Activated B cell treated with CpG ODN at 0.5 μM for 24 hours (primary cell): Measurements from ENCODE around the gene EHMT2. TPM values are rescaled to one million over a fixed set of nuclear protein-coding genes. Genes with fewer than 3 reads are reported as not detected.
A peak's percentile ranks its signal among the peaks of the same experiment; 100 is the strongest.

ENCODE experiments used
- ATAC-seq: fragments of 200-7000 bp; cut with Tn5 transposase; one replicate; pipeline ENCODE4 v1.10.0; 2021; ENCODE audit warnings: low read depth, mild to moderate bottlenecking, moderate library complexity
- CTCF ChIA-PET: fragments of 350-600 bp; sonication (Branson Sonifier 250); formaldehyde crosslinking; loops from one replicate; lab custom pipeline; 2021; ENCODE audit warnings: antibody characterized with exemption; lab: Charles Lee
- POLR2A ChIA-PET: fragments of 350-600 bp; sonication (Branson Sonifier 250); formaldehyde crosslinking; loops from one replicate; lab custom pipeline; 2021; ENCODE audit warnings: antibody characterized with exemption; lab: Charles Lee
- DNase-seq: peaks from one replicate; pipeline ENCODE4 v3.0.0; 2022
- H3K27ac Mint-ChIP-seq: one replicate; pipeline ENCODE4 v1.8.0; 2020; ENCODE audit warnings: mixed read lengths
- H3K27me3 Mint-ChIP-seq: one replicate; pipeline ENCODE4 v1.8.0; 2021; ENCODE audit warnings: mixed read lengths
- H3K36me3 Mint-ChIP-seq: one replicate; pipeline ENCODE4 v1.8.0; 2021; ENCODE audit warnings: low read depth, mixed read lengths
- H3K4me1 Mint-ChIP-seq: one replicate; pipeline ENCODE4 v1.8.0; 2021; ENCODE audit warnings: mixed read lengths
- H3K4me3 Mint-ChIP-seq: one replicate; pipeline ENCODE4 v1.8.0; 2020; ENCODE audit warnings: mild to moderate bottlenecking, mixed read lengths
- H3K9me3 Mint-ChIP-seq: one replicate; pipeline ENCODE4 v1.8.0; 2020; ENCODE audit warnings: mixed read lengths
- intact Hi-C: fragments of 100-400 bp; cut with micrococcal nuclease; formaldehyde crosslinking; loops from one replicate; pipeline ENCODE4 v1.15.1; 2024
- total RNA-seq: library from RNA; stranded (reverse); gene quantifications from 2 replicates; pipeline ENCODE4 v1.2.3, GENCODE V29; 2022
- TF ChIP-seq, protein P1 (sequence below): fragments of 200-600 bp; IDR thresholded peaks from one replicate; pipeline ENCODE4 v1.8.0; 2022; ENCODE audit warnings: antibody characterized with exemption, mild to moderate bottlenecking

EHMT2 gene
- total RNA-seq, 1 donor from 2014 or later, result 58.4 TPM

GRCh38 chr6:31834367-31835250 is 62.9 kb downstream of the EHMT2 start:
- no peaks in the 10 kb centered on the region for H3K27me3 Mint-ChIP-seq
- ATAC-seq (peak; percentile 62), DNase-seq (peak; percentile 75)
- CTCF ChIA-PET, result interaction anchor here (1.5 to 3.3 kb wide), 2 partner anchors 105 to 237 kb away, joined by 3 to 17 read pairs; no protein-coding TSS in a partner anchor
- H3K9me3 Mint-ChIP-seq, result no peaks in the 10 kb centered on the region
- H3K4me3 Mint-ChIP-seq, result peak overlapping the region; percentile 99
- POLR2A ChIA-PET, result interaction anchor here (0.6 to 9.9 kb wide), 31 partner anchors 9 to 1768 kb away, joined by 3 to 133 read pairs (median 5); partner anchors contain the start of genes ABHD16A, ATF6B, BAG6 and C6orf47
- intact Hi-C loops, result loop anchor here (1.0 to 2.0 kb wide), 7 partner anchors 29 to 287 kb away; partner anchors contain the start of genes BAG6, NFKBIL1 and VARS1
- TF ChIP-seq, protein P1, sequence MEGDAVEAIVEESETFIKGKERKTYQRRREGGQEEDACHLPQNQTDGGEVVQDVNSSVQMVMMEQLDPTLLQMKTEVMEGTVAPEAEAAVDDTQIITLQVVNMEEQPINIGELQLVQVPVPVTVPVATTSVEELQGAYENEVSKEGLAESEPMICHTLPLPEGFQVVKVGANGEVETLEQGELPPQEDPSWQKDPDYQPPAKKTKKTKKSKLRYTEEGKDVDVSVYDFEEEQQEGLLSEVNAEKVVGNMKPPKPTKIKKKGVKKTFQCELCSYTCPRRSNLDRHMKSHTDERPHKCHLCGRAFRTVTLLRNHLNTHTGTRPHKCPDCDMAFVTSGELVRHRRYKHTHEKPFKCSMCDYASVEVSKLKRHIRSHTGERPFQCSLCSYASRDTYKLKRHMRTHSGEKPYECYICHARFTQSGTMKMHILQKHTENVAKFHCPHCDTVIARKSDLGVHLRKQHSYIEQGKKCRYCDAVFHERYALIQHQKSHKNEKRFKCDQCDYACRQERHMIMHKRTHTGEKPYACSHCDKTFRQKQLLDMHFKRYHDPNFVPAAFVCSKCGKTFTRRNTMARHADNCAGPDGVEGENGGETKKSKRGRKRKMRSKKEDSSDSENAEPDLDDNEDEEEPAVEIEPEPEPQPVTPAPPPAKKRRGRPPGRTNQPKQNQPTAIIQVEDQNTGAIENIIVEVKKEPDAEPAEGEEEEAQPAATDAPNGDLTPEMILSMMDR, result no peak
- peaks cover 71% of the 10 kb centered on the region for H3K4me1 Mint-ChIP-seq
- peak overlapping the region; percentile 98 for H3K27ac Mint-ChIP-seq
- H3K36me3 Mint-ChIP-seq, result peaks cover 44% of the 10 kb centered on the region

GRCh38 chr6:31831350-31832215 is 65.9 kb downstream of the EHMT2 start:
- CTCF ChIA-PET, result interaction anchor here (0.8 to 3.3 kb wide), 13 partner anchors 16 to 290 kb away, joined by 3 to 22 read pairs (median 7); partner anchors contain the start of genes DDAH2, DDX39B, HSPA1A and HSPA1L
- H3K36me3 Mint-ChIP-seq, result peaks cover 18% of the 10 kb centered on the region
- TF ChIP-seq, protein P1, result no peak
- H3K4me1 Mint-ChIP-seq, result peaks cover 54% of the 10 kb centered on the region
- peak overlapping the region; percentile 81 for H3K4me3 Mint-ChIP-seq
- intact Hi-C loops, result loop anchor here (2.0 kb wide), 1 partner anchor 17 kb away; the partner anchor contains the start of genes HSPA1A and HSPA1L
- DNase-seq (no peak), ATAC-seq (no peak)
- no peak overlapping the region for H3K27ac Mint-ChIP-seq
- POLR2A ChIA-PET, result interaction anchor here (0.6 to 9.9 kb wide), 21 partner anchors 25 to 334 kb away, joined by 3 to 133 read pairs (median 9); partner anchors contain the start of genes BAG6, CSNK2B, DDAH2 and DDX39B
- no peaks in the 10 kb centered on the region for H3K9me3 Mint-ChIP-seq
- no peaks in the 10 kb centered on the region for H3K27me3 Mint-ChIP-seq

GRCh38 chr6:31830886-31831335 is 66.6 kb downstream of the EHMT2 start:
- peak overlapping the region; percentile 81 for H3K4me3 Mint-ChIP-seq
- H3K36me3 Mint-ChIP-seq, result peaks cover 11% of the 10 kb centered on the region
- ChIA-PET POLR2A (interaction anchor here (0.7 to 9.9 kb wide), 24 partner anchors 16 to 1085 kb away, joined by 3 to 133 read pairs (median 6); partner anchors contain the start of genes BAG6, C6orf47, CSNK2B and DDAH2), CTCF (interaction anchor here (0.7 to 2.1 kb wide), 18 partner anchors 15 to 282 kb away, joined by 3 to 22 read pairs (median 6); partner anchors contain the start of genes DDAH2, HSPA1A, HSPA1L and LY6G5C)
- TF ChIP-seq, protein P1, result no peak
- no peaks in the 10 kb centered on the region for H3K27me3 Mint-ChIP-seq
- H3K4me1 Mint-ChIP-seq, result peaks cover 51% of the 10 kb centered on the region
- DNase-seq (no peak), ATAC-seq (no peak)
- H3K9me3 Mint-ChIP-seq, result no peaks in the 10 kb centered on the region
- intact Hi-C loops, result loop anchor here (1.0 to 2.0 kb wide), 9 partner anchors 16 to 338 kb away; partner anchors contain the start of genes C6orf47, DDAH2, HSPA1A and HSPA1L
- peak overlapping the region; percentile 80 for H3K27ac Mint-ChIP-seq

Other genes starting within 250 kb of the EHMT2 start
- 309 and 327 TPM in 2 replicates for gene BAG6, start 245.0 kb downstream of the EHMT2 start, total RNA-seq
- 2.2 and 2.4 TPM in 2 replicates for gene APOM, start 241.8 kb downstream of the EHMT2 start, total RNA-seq
- 29.0 and 29.3 TPM in 2 replicates for gene C6orf47, start 236.9 kb downstream of the EHMT2 start, total RNA-seq
- 23.0 and 24.2 TPM in 2 replicates for gene GPANK1, start 232.7 kb downstream of the EHMT2 start, total RNA-seq
- 190 and 191 TPM in 2 replicates for gene CSNK2B, start 231.6 kb downstream of the EHMT2 start, total RNA-seq
- 23.2 and 33.1 TPM in 2 replicates for gene LY6G5B, start 227.7 kb downstream of the EHMT2 start, total RNA-seq
- 0.29 and 0.73 TPM in 2 replicates for gene LY6G5C, start 216.6 kb downstream of the EHMT2 start, total RNA-seq
- 49.3 and 59.1 TPM in 2 replicates for gene ABHD16A, start 194.4 kb downstream of the EHMT2 start, total RNA-seq
- not detected in 2 replicates for gene LY6G6F, start 190.8 kb downstream of the EHMT2 start, total RNA-seq
- gene LY6G6D, start 182.3 kb downstream of the EHMT2 start, total RNA-seq, result not detected in 2 replicates
- gene LY6G6C, start 176.0 kb downstream of the EHMT2 start, total RNA-seq, result not detected in 2 replicates
- 0.12 TPM in 1 of 2 replicates, not detected in the other for gene MPIG6B, start 174.3 kb downstream of the EHMT2 start, total RNA-seq
- gene DDAH2, start 168.4 kb downstream of the EHMT2 start, total RNA-seq, result 30.7 and 32.5 TPM in 2 replicates
- 374 and 397 TPM in 2 replicates for gene CLIC1, start 161.2 kb downstream of the EHMT2 start, total RNA-seq
- 35.4 and 47.3 TPM in 2 replicates for gene MSH5, start 157.7 kb downstream of the EHMT2 start, total RNA-seq
- 7.7 and 9.0 TPM in 2 replicates for gene SAPCD1, start 135.0 kb downstream of the EHMT2 start, total RNA-seq
- 1.6 and 2.9 TPM in 2 replicates for gene VWA7, start 120.4 kb downstream of the EHMT2 start, total RNA-seq
- 136 and 140 TPM in 2 replicates for gene VARS1, start 101.9 kb downstream of the EHMT2 start, total RNA-seq
- gene LSM2, start 90.7 kb downstream of the EHMT2 start, total RNA-seq, result 61.8 and 68.6 TPM in 2 replicates
- 1.2 and 2.1 TPM in 2 replicates for gene HSPA1L, start 82.4 kb downstream of the EHMT2 start, total RNA-seq
- 27.1 and 28.1 TPM in 2 replicates for gene HSPA1A, start 82.2 kb downstream of the EHMT2 start, total RNA-seq
- 23.7 and 30.4 TPM in 2 replicates for gene HSPA1B, start 70.0 kb downstream of the EHMT2 start, total RNA-seq
- gene NEU1, start 34.9 kb downstream of the EHMT2 start, total RNA-seq, result 18.3 and 19.2 TPM in 2 replicates
- 0.17 TPM in 1 of 2 replicates, not detected in the other for gene SLC44A4, start 18.7 kb downstream of the EHMT2 start, total RNA-seq
- 4.8 and 5.5 TPM in 2 replicates for gene ZBTB12, start 4.4 kb upstream of the EHMT2 start, total RNA-seq
- 0.78 and 0.95 TPM in 2 replicates for gene C2, start 30.0 kb upstream of the EHMT2 start, total RNA-seq
- 0.29 TPM in 1 of 2 replicates, not detected in the other for gene CFB, start 48.4 kb upstream of the EHMT2 start, total RNA-seq
- 57.9 and 63.3 TPM in 2 replicates for gene NELFE, start 61.3 kb upstream of the EHMT2 start, total RNA-seq
- gene SKIC2, start 61.5 kb upstream of the EHMT2 start, total RNA-seq, result 95.8 and 102 TPM in 2 replicates
- 23.7 and 29.4 TPM in 2 replicates for gene DXO, start 74.4 kb upstream of the EHMT2 start, total RNA-seq
- gene C4A, start 84.4 kb upstream of the EHMT2 start, total RNA-seq, result 4.6 and 6.8 TPM in 2 replicates
- 5.1 and 5.3 TPM in 2 replicates for gene C4B, start 117.1 kb upstream of the EHMT2 start, total RNA-seq
- gene CYP21A2, start 140.7 kb upstream of the EHMT2 start, total RNA-seq, result 0.10 TPM in 1 of 2 replicates, not detected in the other
- gene TNXB, start 211.6 kb upstream of the EHMT2 start, total RNA-seq, result 5.9 and 12.4 TPM in 2 replicates
- 144 and 148 TPM in 2 replicates for gene ATF6B, start 230.5 kb upstream of the EHMT2 start, total RNA-seq
- gene FKBPL, start 232.6 kb upstream of the EHMT2 start, total RNA-seq, result 4.1 and 4.4 TPM in 2 replicates